ENCODE results near the gene DOC2A.

The DOC2A gene

GRCh38 chr16:30009085-30009862 is 1.6 kb downstream of the DOC2A start:
- Histone ChIP-seq H3K27ac (ENCODE audit: low read length, poor library complexity, severe bottlenecking) (no peak overlapping the region), H2BK12ac (ENCODE audit: low read length in 2 of 2) (no peak overlapping the region), H3K79me1 (replicated peaks; ENCODE audit: low read length, poor library complexity, severe bottlenecking) (peaks cover 3% of the 10 kb centered on the region), H3K27me3 (ENCODE audit: control insufficient read depth in 1 of 2, insufficient read depth in 1 of 2, low read length in 2 of 2) (peaks cover 33 to 44% of the 10 kb centered on the region in 2 experiments), H3K4me1 (ENCODE audit: control insufficient read depth, insufficient read depth, low read depth, low read length) (peaks cover 20% of the 10 kb centered on the region), H2AK5ac (ENCODE audit: low read length, severe bottlenecking) (no peak overlapping the region), H3K23ac (ENCODE audit: low read length in 2 of 2) (no peak overlapping the region), H3K9ac (ENCODE audit: low read length) (no peak overlapping the region), H3K18ac (ENCODE audit: low read depth in 1 of 2, low read length in 2 of 2) (no peak overlapping the region), H3K4ac (ENCODE audit: low read depth in 1 of 2, low read length in 2 of 2) (no peak overlapping the region), H3K14ac (ENCODE audit: low read length in 2 of 2) (no peak overlapping the region), H2AFZ (ENCODE audit: low read depth, low read length) (no peak overlapping the region), H3K9me3 (ENCODE audit: control insufficient read depth, low read length) (no peaks in the 10 kb centered on the region), H3K36me3 (ENCODE audit: control insufficient read depth in 1 of 2, insufficient read depth in 2 of 2, low read depth in 1 of 2, low read length in 2 of 2) (peaks cover 0 to 26% of the 10 kb centered on the region in 2 experiments), H3K4me2 (ENCODE audit: low read length, poor library complexity, severe bottlenecking) (no peak overlapping the region), H2BK15ac (ENCODE audit: low read depth, poor library complexity, severe bottlenecking) (no peak overlapping the region), H4K91ac (ENCODE audit: low read length) (no peak overlapping the region), H4K8ac (ENCODE audit: low read length) (no peak overlapping the region), H2BK120ac (ENCODE audit: low read depth, low read length) (no peak overlapping the region), H3K4me3 (ENCODE audit: insufficient read depth in 1 of 2, low read depth in 1 of 2, low read length in 2 of 2) (no peak overlapping the region), H2BK5ac (ENCODE audit: low read depth, low read length, poor library complexity, severe bottlenecking) (no peak overlapping the region)
- 70% methylated on average over 20 of the region's 26 CpGs for WGBS
- DNase-seq: no peak

GRCh38 chr16:30007378-30007895 is 3.4 kb downstream of the DOC2A start:
- H3K23ac ChIP-seq (ENCODE audit: low read length in 2 of 2): no peak overlapping the region
- H3K9ac ChIP-seq (ENCODE audit: low read length): no peak overlapping the region
- H3K4me3 ChIP-seq (ENCODE audit: insufficient read depth in 1 of 2, low read depth in 1 of 2, low read length in 2 of 2): no peak overlapping the region
- H4K91ac ChIP-seq (ENCODE audit: low read length): no peak overlapping the region
- no peak overlapping the region for H2BK15ac ChIP-seq (ENCODE audit: low read depth, poor library complexity, severe bottlenecking)
- no peak overlapping the region for H3K18ac ChIP-seq (ENCODE audit: low read depth in 1 of 2, low read length in 2 of 2)
- no peaks in the 10 kb centered on the region for H3K9me3 ChIP-seq (ENCODE audit: control insufficient read depth, low read length)
- H3K27me3 ChIP-seq (ENCODE audit: control insufficient read depth in 1 of 2, insufficient read depth in 1 of 2, low read length in 2 of 2): peaks cover 33 to 44% of the 10 kb centered on the region in 2 experiments
- H2AK5ac ChIP-seq (ENCODE audit: low read length, severe bottlenecking): no peak overlapping the region
- peaks cover 5% of the 10 kb centered on the region for H3K79me1 ChIP-seq (replicated peaks; ENCODE audit: low read length, poor library complexity, severe bottlenecking)
- DNase-seq: no peak
- WGBS: 93% methylated on average over 11 of the region's 11 CpGs
- no peak overlapping the region for H3K27ac ChIP-seq (ENCODE audit: low read length, poor library complexity, severe bottlenecking)
- H2AFZ ChIP-seq (ENCODE audit: low read depth, low read length): no peak overlapping the region
- no peak overlapping the region for H4K8ac ChIP-seq (ENCODE audit: low read length)
- H2BK120ac ChIP-seq (ENCODE audit: low read depth, low read length): no peak overlapping the region
- H3K14ac ChIP-seq (ENCODE audit: low read length in 2 of 2): no peak overlapping the region
- H3K4ac ChIP-seq (ENCODE audit: low read depth in 1 of 2, low read length in 2 of 2): no peak overlapping the region
- peaks cover 20% of the 10 kb centered on the region for H3K4me1 ChIP-seq (ENCODE audit: control insufficient read depth, insufficient read depth, low read depth, low read length)
- H3K4me2 ChIP-seq (ENCODE audit: low read length, poor library complexity, severe bottlenecking): no peak overlapping the region
- peaks cover 10 to 44% of the 10 kb centered on the region in 2 experiments for H3K36me3 ChIP-seq (ENCODE audit: control insufficient read depth in 1 of 2, insufficient read depth in 2 of 2, low read depth in 1 of 2, low read length in 2 of 2)
- H2BK5ac ChIP-seq (ENCODE audit: low read depth, low read length, poor library complexity, severe bottlenecking): no peak overlapping the region
- no peak overlapping the region for H2BK12ac ChIP-seq (ENCODE audit: low read length in 2 of 2)

- Histone ChIP-seq H2BK12ac (ENCODE audit: low read length in 2 of 2) (no peak overlapping the region), H3K4me3 (ENCODE audit: insufficient read depth in 1 of 2, low read depth in 1 of 2, low read length in 2 of 2) (no peak overlapping the region), H3K9me3 (ENCODE audit: control insufficient read depth, low read length) (no peaks in the 10 kb centered on the region), H3K27ac (ENCODE audit: low read length, poor library complexity, severe bottlenecking) (no peak overlapping the region), H3K9ac (ENCODE audit: low read length) (no peak overlapping the region), H2BK120ac (ENCODE audit: low read depth, low read length) (no peak overlapping the region), H3K79me1 (replicated peaks; ENCODE audit: low read length, poor library complexity, severe bottlenecking) (peaks cover 5% of the 10 kb centered on the region), H3K4ac (ENCODE audit: low read depth in 1 of 2, low read length in 2 of 2) (no peak overlapping the region), H4K8ac (ENCODE audit: low read length) (no peak overlapping the region), H2BK15ac (ENCODE audit: low read depth, poor library complexity, severe bottlenecking) (no peak overlapping the region), H4K91ac (ENCODE audit: low read length) (no peak overlapping the region), H2AK5ac (ENCODE audit: low read length, severe bottlenecking) (no peak overlapping the region), H3K14ac (ENCODE audit: low read length in 2 of 2) (no peak overlapping the region), H3K27me3 (ENCODE audit: control insufficient read depth in 1 of 2, insufficient read depth in 1 of 2, low read length in 2 of 2) (peaks cover 28 to 40% of the 10 kb centered on the region in 2 experiments), H3K23ac (ENCODE audit: low read length in 2 of 2) (no peak overlapping the region), H3K18ac (ENCODE audit: low read depth in 1 of 2, low read length in 2 of 2) (no peak overlapping the region), H3K4me2 (ENCODE audit: low read length, poor library complexity, severe bottlenecking) (no peak overlapping the region), H2AFZ (ENCODE audit: low read depth, low read length) (no peak overlapping the region), H3K36me3 (ENCODE audit: control insufficient read depth in 1 of 2, insufficient read depth in 2 of 2, low read depth in 1 of 2, low read length in 2 of 2) (peaks cover 13 to 50% of the 10 kb centered on the region in 2 experiments), H2BK5ac (ENCODE audit: low read depth, low read length, poor library complexity, severe bottlenecking) (no peak overlapping the region), H3K4me1 (ENCODE audit: control insufficient read depth, insufficient read depth, low read depth, low read length) (peaks cover 20% of the 10 kb centered on the region)
- 93% methylated on average over 34 of the region's 34 CpGs for WGBS
- DNase-seq: no peak
Measured at GRCh38 chr16:30006659-30007377, 4.0 kb downstream of the DOC2A start.

- H3K14ac ChIP-seq (ENCODE audit: low read length in 2 of 2): no peak overlapping the region
- H2BK5ac ChIP-seq (ENCODE audit: low read depth, low read length, poor library complexity, severe bottlenecking): no peak overlapping the region
- H3K79me1 ChIP-seq (replicated peaks; ENCODE audit: low read length, poor library complexity, severe bottlenecking): peaks cover 7% of the 10 kb centered on the region
- H3K27ac ChIP-seq (ENCODE audit: low read length, poor library complexity, severe bottlenecking): no peak overlapping the region
- H3K4me2 ChIP-seq (ENCODE audit: low read length, poor library complexity, severe bottlenecking): no peak overlapping the region
- no peak overlapping the region for H2BK15ac ChIP-seq (ENCODE audit: low read depth, poor library complexity, severe bottlenecking)
- H2BK120ac ChIP-seq (ENCODE audit: low read depth, low read length): no peak overlapping the region
- H4K8ac ChIP-seq (ENCODE audit: low read length): no peak overlapping the region
- H2AK5ac ChIP-seq (ENCODE audit: low read length, severe bottlenecking): no peak overlapping the region
- peak overlapping the region in 1 of 2 experiments; percentile 37 for H2BK12ac ChIP-seq (ENCODE audit: low read length in 2 of 2)
- no peak overlapping the region for H3K18ac ChIP-seq (ENCODE audit: low read depth in 1 of 2, low read length in 2 of 2)
- H3K4me3 ChIP-seq (ENCODE audit: insufficient read depth in 1 of 2, low read depth in 1 of 2, low read length in 2 of 2): no peak overlapping the region
- H3K4me1 ChIP-seq (ENCODE audit: control insufficient read depth, insufficient read depth, low read depth, low read length): peaks cover 12% of the 10 kb centered on the region
- no peak overlapping the region for H3K23ac ChIP-seq (ENCODE audit: low read length in 2 of 2)
- H3K36me3 ChIP-seq (ENCODE audit: control insufficient read depth in 1 of 2, insufficient read depth in 2 of 2, low read depth in 1 of 2, low read length in 2 of 2): peaks cover 17 to 58% of the 10 kb centered on the region in 2 experiments
- no peak overlapping the region for H3K4ac ChIP-seq (ENCODE audit: low read depth in 1 of 2, low read length in 2 of 2)
- no peak overlapping the region for H4K91ac ChIP-seq (ENCODE audit: low read length)
- H3K27me3 ChIP-seq (ENCODE audit: control insufficient read depth in 1 of 2, insufficient read depth in 1 of 2, low read length in 2 of 2): peaks cover 21 to 36% of the 10 kb centered on the region in 2 experiments
- H3K9ac ChIP-seq (ENCODE audit: low read length): no peak overlapping the region
- no peak for DNase-seq
- no peaks in the 10 kb centered on the region for H3K9me3 ChIP-seq (ENCODE audit: control insufficient read depth, low read length)
- WGBS: 97% methylated on average over 18 of the region's 18 CpGs
- H2AFZ ChIP-seq (ENCODE audit: low read depth, low read length): no peak overlapping the region
Measured at GRCh38 chr16:30006095-30006473, 4.7 kb downstream of the DOC2A start.

Data from mesenchymal stem cell (in vitro differentiated cells and primary cell).